Stimulated activated naive CD8-positive, alpha-beta T cell treated with anti-CD3 and anti-CD28 coated beads, Interleukin-15, amount 100 ng/mL, for 72 hours (primary cell): ENCODE data around the gene MYH10.

Source experiments
- ATAC-seq: fragments of 150-1000 bp; cut with Tn5 transposase; 2 replicates; pipeline ENCODE4 v1.10.0; 2021; ENCODE audit warnings: mild to moderate bottlenecking, moderate library complexity
- DNase-seq, 2 donors: peaks; one replicate each; pipeline ENCODE4 v3.0.0; 2021 to 2022
- H3K27ac Mint-ChIP-seq, 2 donors: one replicate each; pipeline ENCODE4 v1.8.0; 2022; ENCODE audit warnings: mild to moderate bottlenecking in 2 of 2, mixed read lengths in 2 of 2, moderate library complexity in 2 of 2
- H3K27me3 Mint-ChIP-seq: one replicate; pipeline ENCODE4 v1.8.0; 2022; ENCODE audit warnings: mixed read lengths
- H3K4me1 Mint-ChIP-seq: one replicate; pipeline ENCODE4 v1.8.0; 2022; ENCODE audit warnings: mild to moderate bottlenecking, mixed read lengths
- H3K4me3 Mint-ChIP-seq, 2 donors: one replicate each; pipeline ENCODE4 v1.8.0; 2022; ENCODE audit warnings: mild to moderate bottlenecking in 2 of 2, mixed read lengths in 2 of 2, moderate library complexity in 1 of 2
- H3K9me3 Mint-ChIP-seq, 2 donors: one replicate each; pipeline ENCODE4 v1.8.0; 2022; ENCODE audit warnings: mixed read lengths in 2 of 2

MYH10 gene

GRCh38 chr17:8426094-8426720, 204.3 kb downstream of the MYH10 start:
- H3K4me3 Mint-ChIP-seq = no peak overlapping the region
- no peaks in the 10 kb centered on the region for H3K4me1 Mint-ChIP-seq
- no peak for ATAC-seq
- H3K27ac Mint-ChIP-seq = no peak overlapping the region
- no peaks in the 10 kb centered on the region for H3K9me3 Mint-ChIP-seq
- peaks cover 26% of the 10 kb centered on the region for H3K27me3 Mint-ChIP-seq
- DNase-seq = no peak
